SK-N-MC (cell line): ENCODE measurements around the gene ADI1.

ENCODE experiments used
- EZH2 ChIP-seq: fragments of 200-600 bp; sonication (generic); IDR thresholded peaks from one replicate; pipeline ENCODE4 v1.6.1; 2017; ENCODE audit warnings: antibody characterized with exemption
- FOXP2 ChIP-seq: optimal IDR thresholded peaks from 2 replicates; pipeline ENCODE3; 2011; ENCODE audit warnings: mild to moderate bottlenecking, moderate library complexity; ENCODE audit not compliant: insufficient read depth; ENCODE audit errors: extremely low read length, control extremely low read depth
- POLR2AphosphoS5 ChIP-seq: IDR thresholded peaks from 2 replicates; pipeline ENCODE4 v1.6.1; 2012; ENCODE audit warnings: mild to moderate bottlenecking, low read depth, low read length, borderline replicate concordance

DNA sequence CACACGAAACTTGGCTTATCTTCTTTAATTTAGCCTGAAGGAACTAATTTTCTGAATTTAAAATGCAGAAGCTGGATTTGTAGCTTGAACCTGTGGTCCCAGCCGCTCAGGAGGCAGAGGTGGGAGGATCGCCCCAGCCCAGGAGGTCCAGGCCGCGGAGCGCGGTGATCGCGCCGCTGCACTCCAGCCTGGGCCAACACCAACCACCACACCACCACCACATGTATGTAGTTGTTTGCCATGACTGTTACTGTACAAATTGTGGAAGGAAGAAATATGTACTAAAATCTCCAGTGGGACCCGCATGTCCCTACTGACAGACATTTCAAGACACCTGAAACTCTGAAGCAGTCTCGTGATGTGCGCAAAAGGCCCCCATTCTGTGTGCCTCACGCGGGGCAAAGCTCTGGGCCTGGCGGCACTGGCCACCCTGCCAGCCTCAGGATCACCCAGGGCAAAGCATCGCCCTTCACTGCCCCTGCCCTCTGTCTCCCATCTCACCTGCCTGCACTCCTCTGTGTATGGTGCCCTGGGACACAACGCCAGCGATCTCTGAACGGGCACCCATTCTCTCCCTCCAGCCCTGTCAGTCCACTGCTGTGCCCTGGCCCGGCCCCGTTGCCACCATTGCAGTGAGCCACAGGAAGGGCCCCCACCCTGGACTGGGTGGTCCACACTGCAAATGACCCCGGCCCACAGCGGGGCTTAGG lies 10.1 kb upstream of the ADI1 start:
- TF ChIP-seq EZH2: no peak
- TF ChIP-seq POLR2AphosphoS5: no peak
- TF ChIP-seq FOXP2: no peak
